HG03565 (cell line): ENCODE measurements around the gene KREMEN1.
"Not testable (repeated sequence)": the region's sequence is repeated elsewhere in the genome, so short reads cannot be mapped to it uniquely, and the experiment has no call there.

Experiments
- ATAC-seq: cut with Tn5 transposase; IDR thresholded peaks from one replicate; pipeline ENCODE4 v1.9.1; 2021; ENCODE audit warnings: mild to moderate bottlenecking, moderate library complexity; ENCODE audit not compliant: unreplicated experiment

The KREMEN1 gene, protein sequence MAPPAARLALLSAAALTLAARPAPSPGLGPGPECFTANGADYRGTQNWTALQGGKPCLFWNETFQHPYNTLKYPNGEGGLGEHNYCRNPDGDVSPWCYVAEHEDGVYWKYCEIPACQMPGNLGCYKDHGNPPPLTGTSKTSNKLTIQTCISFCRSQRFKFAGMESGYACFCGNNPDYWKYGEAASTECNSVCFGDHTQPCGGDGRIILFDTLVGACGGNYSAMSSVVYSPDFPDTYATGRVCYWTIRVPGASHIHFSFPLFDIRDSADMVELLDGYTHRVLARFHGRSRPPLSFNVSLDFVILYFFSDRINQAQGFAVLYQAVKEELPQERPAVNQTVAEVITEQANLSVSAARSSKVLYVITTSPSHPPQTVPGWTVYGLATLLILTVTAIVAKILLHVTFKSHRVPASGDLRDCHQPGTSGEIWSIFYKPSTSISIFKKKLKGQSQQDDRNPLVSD

DNA sequence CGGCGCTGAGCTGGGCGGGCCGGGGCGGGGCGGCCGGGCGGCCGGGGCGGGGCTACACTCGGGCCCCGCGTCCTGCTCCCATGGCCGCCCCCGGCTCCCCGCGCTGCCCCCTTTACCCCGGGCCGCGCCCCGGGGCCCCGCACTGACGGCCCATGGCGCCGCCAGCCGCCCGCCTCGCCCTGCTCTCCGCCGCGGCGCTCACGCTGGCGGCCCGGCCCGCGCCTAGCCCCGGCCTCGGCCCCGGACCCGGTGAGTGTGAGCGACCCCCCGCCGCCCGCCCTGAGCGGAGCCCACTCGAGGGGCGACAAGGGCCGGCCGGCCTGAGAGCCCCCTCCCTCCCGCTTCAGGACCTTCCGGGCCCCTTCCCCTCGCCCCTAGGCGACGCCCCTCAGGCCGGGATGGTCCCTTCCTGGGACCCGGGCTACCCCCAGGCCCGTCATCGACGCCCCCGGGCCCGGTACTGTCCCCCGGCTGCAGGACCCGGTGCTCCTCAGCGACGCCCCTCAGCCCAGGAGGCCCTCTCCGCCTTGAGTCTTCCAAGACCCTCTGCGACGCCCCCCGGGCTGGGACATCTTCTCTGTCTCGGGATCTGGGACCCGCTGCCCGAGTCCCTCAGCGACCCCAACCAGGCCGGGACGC, at the start of gene KREMEN1:
TSS of gene KREMEN1 (plus strand) at position 57 of the 639 bp plus-strand sequence. CDS start at position 153, 96 bp downstream.
- peak; percentile 3 for ATAC-seq

DNA sequence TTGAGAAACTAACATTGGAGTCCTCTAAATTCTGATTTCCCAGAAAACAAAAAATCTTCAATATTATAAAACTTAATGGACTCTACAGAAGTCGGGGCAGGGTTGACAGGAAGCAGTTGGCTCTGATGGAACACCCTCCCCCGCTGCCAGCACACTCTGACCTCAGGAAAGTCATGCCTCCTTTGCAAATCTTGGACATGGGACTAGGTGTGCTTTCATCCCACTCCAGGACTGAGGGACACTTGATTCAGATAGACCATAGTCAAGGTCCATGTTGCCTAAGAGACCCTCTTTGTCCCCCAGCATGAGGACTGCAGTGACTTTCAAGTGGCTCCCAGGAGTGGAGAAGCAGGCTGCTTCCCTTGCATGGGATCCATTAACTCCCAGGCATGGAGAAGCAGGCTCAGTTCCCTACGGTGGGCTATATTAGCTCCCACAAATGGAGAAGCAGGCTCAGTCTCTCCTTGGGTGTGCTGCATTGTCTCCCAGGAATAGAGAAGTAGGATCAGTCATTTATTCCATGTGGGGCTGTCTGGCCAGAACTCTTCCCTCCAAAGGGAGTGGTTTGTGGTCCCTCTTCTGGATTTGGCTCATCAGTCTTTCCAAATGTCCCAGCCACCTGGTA, 49.6 kb upstream of the KREMEN1 start:
- ATAC-seq = no peak

DNA sequence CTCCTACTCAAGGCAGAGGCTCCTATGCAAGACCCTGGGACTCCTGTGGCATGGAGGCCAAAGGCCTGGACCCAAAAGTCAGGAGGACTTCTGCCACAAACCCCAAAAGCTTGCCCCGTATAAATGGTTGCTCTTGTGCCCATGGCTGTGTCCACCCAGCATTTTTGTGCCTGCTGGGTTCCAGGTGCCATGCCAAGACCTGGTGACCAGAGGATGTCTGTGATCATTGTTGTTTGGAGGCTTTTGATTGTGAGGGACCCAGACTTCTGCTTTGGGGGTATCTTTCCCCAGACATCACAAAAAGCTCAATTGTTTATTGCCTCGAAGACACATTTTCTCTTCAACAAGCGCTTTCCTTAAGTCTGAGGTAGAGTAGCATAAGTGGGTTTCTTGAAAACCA, 46.3 kb upstream of the KREMEN1 start:
- no peak for ATAC-seq

DNA sequence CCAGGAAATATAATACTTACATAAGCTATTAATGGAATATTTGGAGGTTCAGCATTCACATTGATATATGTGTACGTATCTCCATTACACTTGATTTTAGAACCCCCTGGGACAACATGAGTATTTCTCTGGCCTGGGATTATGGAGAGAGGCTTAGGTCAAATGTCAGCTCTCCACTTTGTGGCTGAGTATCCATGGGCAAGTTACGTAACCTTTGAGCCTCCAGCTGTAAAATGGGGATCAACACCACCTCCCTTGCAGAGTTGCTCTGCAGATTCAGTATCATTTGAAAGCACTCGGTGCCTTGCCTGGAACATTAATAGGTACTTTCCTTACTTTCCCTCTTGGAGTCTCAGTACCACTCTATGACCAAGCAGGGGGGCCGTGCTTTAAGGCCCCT, 44.4 kb upstream of the KREMEN1 start:
- ATAC-seq = no peak

DNA sequence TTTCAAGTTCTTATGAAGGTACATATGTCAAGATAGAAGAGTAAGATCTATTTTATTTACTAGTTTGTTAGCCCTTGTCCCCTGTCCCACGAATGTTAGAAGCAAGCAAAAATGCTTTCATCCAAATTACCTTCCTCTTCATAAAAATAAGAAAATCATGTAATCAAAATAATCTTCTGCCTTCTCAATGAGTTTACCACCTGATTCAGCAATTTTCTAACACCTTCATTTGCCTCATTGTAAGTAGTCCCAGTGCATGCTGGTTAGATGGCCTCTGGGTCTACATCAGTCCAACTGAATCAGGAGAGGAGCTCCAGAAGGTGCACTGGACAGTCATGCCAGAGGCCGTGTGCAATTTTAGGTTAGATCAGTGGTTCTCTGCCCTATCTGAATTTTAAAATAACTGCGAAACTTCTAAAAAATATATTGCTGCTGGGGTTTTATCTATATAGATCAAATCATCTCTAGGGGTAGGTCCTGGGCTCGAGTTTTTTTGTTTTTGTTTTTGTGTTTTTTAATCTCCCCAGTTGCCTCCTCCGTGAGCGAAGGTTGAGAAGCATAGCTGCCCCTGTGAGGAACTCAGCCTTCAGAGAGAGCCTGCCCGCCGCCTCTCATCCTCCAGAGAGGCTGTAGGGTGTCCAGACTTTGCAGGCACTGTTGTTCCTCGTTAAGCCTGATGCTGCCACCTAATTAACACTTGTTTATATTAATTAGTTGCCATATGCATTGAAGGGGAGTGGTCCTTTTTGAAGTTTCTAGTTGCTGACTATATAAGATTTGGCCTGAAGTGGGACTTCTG, 43.4 kb upstream of the KREMEN1 start:
- no peak for ATAC-seq

DNA sequence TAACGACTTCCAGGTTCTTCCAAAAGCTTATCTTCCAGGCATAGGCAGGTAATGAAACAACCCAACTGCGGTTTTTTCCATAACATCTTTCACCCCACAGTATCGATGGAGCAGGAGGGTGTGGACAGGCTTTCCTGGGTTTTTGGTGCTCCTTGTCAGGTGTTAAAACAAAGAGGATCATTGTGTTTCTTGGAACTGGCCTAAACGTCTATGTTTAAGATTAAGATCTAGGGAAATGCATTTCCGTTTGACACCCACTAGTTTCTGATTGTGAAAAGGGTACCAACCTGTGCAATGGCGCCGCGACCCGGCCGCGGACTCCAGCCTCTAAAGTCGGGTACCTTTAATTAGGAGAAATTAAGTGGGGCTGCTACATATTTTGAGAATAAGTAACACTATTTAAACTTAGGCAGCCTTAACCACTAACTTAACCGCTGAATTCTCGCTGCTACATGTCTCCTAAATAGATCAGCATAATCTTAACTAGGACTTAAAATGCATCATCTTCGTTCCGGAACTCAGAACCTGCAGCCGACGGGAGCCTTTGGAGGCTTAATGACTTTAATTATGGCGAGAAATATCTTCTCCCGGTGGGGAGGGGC, 42.7 kb upstream of the KREMEN1 start:
- ATAC-seq = no peak

DNA sequence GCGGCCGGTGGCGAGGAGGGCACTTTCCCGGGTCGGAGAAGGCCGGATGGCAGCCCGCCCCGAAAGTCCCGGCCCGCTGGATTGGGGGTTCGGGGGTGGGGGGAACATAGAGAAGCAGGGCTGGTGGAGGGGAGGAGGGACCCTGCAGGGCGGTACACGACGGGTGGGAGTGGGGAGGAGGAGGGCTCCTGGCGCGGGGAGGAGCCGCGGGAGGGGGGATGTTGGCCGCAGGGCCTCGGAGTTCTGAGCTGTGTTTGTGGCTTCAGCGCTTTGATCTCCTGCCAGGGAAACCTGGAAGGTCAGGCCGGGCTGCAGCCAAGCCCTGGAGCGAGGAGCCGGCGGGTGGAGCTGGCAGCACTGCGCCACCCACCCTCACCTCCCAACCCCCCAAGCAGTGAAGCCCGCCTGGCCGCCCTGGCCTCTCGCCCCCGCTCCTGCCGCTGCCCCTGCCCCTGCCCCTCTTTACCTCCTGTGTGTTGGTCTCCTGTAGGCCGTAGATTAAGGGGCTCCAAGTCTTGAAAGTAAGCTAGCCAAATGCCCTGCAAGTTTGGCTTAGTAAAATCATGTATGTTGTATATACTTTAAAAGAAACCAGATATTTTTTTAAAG, 42.1 kb upstream of the KREMEN1 start:
- ATAC-seq = no peak

DNA sequence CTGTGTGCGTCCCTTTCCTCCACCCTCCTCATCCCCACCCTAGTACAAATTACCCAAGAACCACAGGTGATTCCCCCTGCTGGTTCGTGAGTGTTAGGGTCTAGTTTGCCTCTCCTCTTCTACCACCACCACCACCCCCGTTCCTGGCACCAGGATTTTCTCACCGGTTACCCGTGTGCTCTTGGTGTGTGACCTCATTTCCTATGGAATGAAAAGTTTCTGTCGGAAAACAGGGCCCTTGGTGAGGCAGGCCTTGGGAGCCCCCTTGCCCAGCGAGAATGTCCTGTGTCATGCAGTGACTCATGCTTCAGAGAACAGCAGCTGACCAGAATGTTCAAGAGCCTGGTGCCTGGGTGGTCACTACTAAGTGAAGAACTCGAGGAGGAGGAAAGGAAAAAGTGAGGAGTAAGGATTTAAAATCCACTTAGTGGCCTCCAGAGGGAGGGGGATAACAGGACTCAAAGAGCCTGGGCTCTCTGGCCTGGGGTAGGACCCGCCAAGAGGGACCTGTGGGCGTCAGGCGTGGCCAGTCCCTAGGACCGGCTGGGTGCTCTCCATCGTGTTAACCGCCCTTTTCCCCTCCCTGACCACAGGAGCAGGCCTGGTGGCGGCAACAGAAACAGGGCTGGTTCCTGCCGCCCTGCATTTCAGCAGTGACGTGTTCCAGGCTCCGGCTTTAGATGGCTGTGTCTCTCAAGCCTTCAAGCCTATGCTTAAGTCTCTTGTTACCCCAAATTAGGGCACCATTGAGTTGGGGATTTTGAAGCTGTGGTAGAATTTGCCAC, 41.4 kb upstream of the KREMEN1 start:
- no peak for ATAC-seq

DNA sequence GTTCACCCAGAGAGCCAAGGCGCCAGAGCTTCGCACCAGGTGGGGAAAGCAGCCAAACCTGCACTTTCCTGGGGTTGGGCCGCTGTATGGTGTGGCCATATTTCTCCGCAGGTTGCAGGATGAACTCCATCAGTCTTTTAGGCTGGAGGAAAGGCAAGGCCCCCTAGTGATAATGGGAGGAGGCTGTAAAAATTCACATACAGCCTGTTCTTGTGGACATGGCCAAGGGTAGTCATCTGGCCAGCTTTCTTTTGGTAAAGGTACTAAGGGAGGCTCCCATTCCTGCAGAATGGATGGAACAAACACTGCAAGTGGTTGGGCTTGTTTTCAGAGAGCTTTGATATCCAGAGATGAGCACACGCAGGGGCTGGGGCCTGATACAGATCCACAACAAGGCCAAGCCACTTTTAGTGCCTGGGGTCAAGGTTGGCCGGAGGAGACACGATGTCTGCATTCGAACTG, 40.8 kb upstream of the KREMEN1 start:
- ATAC-seq = no peak

DNA sequence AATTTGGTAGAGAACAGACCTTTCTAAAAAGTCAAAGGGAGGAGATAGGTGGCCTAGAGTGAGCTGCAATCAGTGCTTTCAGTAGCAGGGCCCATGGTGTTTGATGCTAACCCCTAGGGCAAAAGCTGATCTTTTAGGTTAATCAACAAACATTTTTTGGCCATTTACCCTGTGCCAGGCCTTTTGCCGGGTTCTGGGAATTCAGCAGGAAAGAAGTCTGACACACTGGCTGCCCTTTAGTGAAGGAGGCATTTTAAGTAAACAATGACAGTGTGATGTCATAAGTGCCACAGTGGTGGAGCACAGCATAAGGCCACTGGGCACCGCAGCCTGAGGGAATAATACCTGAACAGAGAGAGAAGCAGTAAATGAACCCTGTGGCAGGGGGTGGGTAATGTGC, 40.3 kb upstream of the KREMEN1 start:
- ATAC-seq = no peak

DNA sequence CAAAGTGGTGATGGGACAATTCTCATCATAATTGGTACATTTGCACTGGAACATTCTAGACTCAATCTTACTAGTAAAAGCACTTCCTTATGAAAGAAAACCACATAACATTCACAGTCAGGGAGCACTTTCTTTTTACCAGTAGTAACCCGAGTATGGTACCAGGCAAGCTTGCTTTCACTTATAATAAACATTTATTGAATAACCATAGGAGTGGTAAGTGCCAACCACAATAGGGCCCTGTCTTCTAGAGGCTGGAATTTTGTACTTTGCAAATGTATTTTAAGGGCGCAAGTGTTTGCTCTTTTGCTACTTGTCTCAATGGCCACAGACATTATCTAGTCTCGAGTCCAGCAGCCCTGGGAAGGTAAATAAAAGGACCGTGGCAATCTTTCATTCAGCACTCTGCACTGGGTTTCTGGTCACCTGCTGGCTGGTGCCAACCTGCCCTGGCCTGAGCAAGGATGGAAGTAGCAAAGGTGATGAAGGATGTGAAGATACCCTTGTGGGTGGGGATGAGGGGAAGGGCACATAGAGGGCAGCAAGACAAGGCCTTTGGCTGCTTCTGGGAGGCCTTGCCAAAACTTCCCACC, 35.4 kb upstream of the KREMEN1 start:
- no peak for ATAC-seq

DNA sequence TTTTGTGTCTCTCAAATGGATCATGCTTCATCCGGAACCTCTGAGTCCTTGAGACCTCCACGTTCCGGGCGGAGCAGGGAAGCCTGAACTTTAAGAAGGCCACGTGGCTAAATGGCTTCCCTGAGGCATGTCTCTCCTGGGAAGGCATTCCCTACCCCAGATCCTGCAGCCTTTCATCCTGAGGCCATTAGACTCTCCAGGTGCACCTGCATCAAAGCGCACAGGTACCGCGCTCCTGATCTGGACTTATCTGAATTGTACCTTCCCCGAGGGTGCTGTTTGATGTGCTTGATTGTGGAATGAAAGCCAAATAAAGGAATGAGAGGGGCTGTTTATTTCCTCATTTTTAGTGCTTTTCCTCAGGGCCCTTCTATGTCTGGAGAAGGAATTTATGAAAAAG, 33.7 kb upstream of the KREMEN1 start:
- no peak for ATAC-seq

DNA sequence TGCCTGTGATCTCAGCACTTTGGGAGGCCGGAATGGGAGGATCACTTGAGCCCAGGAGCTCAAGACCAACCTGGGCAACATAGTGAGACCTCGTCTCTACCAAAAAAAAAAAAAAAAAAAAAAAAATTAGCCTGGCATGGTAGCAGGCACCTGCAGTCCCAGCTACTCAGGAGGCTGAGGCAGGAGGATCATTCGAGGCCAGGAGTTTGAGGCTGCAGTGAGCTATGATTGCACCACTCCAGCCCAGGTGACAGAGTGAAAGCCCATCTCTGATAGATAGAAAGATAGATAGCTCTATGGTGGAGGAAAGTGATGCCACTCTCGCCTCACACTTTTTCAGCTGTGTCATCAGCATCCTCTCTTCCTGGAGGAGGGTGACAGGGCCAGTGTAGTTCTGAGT, 33.2 kb upstream of the KREMEN1 start:
- ATAC-seq = not testable (repeated sequence)

DNA sequence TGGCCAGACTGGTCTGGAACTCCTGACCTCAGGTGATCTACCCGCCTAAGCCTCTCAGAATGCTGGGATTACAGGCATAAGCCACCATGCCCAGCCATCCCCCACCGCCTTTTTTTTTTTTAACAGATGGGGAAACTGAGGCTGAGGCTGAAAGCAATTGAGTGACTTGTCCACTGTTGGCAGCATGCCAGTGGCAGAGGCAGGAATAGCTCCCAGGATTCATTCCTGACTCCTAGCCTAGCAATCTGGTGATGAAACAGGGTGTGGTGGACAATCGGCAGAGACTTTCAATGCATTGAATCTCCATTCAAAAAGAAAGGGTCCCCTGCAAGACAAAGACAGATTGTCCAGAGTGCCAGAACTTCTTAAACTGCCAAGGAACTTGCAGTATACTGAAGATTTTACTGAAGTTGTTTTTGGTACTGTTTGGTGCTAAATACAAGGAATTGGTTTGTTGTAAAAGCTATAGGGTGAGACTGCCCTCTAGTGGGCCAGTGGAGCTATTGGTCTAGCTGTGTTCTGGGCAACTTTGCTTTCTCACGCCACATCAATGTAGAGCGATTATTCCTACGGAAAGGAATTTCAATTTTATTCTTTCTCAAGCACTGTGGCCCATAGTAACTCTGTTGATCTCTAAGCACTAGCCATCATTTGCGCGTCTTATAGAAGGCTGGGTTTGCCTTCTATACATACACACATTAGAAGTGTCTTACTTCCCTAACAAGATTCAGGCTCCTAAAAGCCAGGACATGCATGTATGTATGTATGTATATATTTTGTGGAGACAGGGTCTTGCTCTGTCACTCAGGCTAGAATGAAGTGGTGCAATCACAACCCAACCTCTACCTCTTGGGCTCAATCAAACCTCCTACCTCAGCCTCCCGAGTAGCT, 32.2 kb upstream of the KREMEN1 start:
- ATAC-seq = no peak

DNA sequence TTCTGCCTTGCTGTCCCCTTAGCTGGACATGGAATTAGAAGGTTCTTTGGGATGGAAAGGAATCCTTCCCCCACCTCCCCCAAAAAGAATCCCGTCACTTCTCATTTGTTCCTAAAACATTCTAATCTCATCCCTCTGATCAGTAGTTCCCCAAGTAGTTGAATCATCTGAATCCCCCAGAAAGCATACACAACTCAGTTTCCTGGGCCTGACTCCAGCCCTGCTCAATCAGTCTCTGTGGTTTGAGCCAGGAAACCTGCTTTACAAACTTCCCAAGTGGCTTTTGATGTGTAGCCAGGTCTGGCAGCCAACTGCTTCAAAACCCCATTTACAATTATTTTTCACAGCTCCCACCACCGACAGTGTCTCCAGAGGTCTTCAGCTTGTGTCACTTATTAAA, 31.4 kb upstream of the KREMEN1 start:
- no peak for ATAC-seq

DNA sequence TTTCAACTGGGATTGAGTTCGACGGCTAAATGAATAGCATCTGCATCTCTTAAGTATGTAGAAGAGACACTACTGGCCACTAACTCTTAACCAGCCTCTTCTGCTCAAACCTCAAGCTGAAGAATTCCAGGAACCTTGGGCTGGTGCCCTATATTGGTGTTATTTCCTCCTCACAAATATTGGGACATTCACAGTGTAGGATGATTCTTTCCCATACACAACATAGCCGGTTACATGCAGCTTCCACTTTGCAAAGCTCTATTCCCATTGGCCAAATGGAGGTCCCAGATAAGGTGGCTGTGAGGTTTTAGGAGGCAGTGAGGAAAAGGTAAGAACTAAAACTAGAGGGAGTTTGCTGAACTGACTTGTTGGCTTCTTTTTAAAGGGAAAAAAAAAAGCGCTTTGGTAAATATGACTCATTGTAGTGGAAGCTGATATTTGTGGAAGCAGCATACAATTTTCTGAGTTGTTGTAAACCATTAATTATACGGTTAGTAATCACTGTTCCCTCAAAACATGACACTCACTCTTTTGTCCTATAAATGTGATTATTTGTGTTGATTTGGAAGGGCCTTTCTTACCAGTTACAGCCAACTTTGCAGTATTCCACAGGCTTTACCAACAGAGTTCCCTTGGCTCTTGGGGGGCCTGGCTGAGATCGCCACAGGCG, 28.8 kb upstream of the KREMEN1 start:
- no peak for ATAC-seq

DNA sequence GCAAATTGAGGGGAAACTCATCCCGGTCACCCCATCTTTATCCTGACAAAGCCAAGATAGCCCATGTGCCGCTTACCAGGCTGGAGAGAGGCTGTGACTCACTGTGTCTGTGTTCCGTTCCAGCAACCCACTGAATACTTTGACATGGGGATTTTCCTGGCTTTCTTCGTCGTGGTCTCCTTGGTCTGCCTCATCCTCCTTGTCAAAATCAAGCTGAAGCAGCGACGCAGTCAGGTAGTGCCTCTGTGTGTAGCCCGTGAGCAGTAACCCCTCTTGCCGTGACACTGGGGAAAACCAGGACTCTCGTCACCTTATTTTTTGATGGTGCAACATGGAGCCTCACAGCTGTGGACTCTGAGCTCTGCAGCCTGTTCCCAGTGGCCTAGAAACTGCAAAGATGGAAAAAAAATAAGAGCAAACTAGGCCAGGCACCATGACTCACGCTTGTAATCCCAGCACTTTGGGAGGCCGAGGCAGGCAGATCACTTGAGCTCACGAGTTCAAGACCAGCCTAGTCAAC, 28.1 kb upstream of the KREMEN1 start:
- ATAC-seq = no peak
